Renal cortical epithelial cell (primary cell): ENCODE measurements around the gene TBC1D5. TPM values are rescaled to one million over a fixed set of nuclear protein-coding genes. Genes with fewer than 3 reads are reported as not detected.

Experiments used
- DNase-seq: peaks from one replicate; pipeline ENCODE4 v3.0.0-alpha.2; 2011; ENCODE audit warnings: low read depth
- total RNA-seq: library from RNA; depleted of rRNA; stranded (reverse); fragments of >200 nt; gene quantifications from 2 replicates; pipeline ENCODE4 v1.2.3, GENCODE V29; 2014

The TBC1D5 gene
- total RNA-seq, 1 donor from 2014 or later, result 92.1 TPM

DNA sequence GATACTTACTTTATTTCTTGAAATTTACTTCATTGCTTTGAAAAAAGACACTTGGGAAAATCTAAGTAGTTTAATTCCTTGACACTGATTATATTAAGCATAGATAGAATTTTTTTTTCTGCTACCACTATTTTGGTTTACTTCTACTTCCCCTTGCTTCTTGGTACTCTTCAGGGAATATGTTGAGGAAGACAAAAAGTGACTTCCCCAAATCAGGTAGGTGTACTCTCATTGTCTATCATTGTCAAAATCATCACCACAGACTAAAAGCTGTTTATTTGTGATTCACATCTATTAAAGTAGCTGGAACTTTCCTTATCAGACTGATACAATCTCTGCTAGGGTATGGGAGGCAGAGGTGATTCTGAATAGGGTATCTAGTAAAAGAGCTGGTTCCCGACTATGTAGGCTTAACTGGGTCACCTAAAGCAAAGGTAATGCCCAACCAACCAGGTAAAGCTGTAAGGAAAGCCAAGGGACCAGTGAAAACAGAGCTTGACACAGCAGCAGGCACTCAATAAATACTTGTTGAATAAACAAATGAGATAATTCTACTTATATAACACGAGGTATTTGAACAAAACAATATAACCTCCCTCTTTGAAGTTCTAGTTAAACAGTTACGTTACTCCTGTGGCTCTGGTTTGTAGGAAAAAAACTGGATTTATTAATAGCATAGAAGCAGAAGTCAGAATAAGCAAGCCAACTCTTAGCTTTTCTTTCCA lies 510.7 kb downstream of the TBC1D5 start:
- no peak for DNase-seq

- DNase-seq, result no peak
Measured at GRCh38 chr3:17227472-17227871, 515.0 kb downstream of the TBC1D5 start.

- no peak for DNase-seq
Measured at GRCh38 chr3:17221529-17221928, 520.9 kb downstream of the TBC1D5 start.

GRCh38 chr3:17219593-17219992 lies 522.8 kb downstream of the TBC1D5 start:
- DNase-seq, result no peak

GRCh38 chr3:17218587-17218986 lies 523.8 kb downstream of the TBC1D5 start:
- no peak for DNase-seq

GRCh38 chr3:17217588-17217987 lies 524.8 kb downstream of the TBC1D5 start:
- DNase-seq, result no peak

DNA sequence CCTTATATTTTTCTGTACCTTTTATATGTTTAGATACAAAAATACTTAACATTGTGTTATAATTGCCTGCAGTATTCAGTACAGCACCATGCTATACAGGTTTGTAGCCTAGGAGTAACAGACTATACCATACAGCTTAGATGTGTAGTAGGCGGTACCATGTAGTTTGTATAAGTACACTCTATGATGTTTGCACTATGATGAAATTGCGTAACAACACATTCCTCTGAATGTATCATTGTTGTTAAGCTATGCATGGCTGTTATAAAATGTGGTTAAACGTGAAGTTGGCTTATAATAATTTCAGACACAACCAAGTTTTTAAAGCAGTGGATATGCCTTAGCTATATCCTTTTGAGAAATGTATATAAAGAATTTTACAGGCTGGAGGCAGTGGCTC lies 529.3 kb downstream of the TBC1D5 start:
- DNase-seq, result peak; percentile 3

DNA sequence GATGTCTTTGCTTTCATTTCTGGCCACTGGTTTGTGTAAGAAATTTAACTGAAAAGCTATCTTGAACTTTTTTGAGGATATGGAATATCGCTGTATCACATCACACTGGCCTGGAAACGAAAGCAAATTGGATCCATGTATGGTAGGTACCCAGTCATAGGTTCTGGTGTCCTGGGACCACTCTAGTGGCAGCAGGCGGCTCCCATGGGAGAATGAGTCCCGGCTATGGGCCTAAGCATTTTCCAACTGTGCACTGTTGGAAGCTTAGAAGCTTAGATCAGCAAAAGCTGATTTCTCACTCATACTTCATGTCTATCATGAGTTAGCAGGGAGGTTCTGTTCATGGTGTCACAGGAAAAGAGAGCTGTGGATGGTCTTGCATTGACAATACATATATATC lies 534.5 kb downstream of the TBC1D5 start:
- DNase-seq, result no peak

DNA sequence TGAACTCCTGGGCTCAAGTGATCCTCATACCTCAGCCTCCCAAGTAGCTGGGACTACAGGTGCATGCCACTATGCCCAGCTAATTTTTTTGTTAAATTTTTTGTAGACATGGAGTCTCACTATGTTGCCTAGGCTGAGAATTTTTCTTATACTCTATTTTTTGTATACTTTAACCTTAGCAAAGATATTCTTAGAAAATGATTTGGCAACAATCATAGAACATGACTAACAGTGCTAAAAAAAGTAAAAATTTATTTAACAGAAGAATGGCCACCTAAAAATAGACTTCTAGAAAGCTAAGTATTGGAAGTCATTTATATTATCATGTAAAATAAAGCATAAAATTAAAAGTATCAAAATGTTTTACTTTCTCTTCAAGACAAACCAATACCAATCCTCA lies 535.4 kb downstream of the TBC1D5 start:
- DNase-seq, result no peak

DNA sequence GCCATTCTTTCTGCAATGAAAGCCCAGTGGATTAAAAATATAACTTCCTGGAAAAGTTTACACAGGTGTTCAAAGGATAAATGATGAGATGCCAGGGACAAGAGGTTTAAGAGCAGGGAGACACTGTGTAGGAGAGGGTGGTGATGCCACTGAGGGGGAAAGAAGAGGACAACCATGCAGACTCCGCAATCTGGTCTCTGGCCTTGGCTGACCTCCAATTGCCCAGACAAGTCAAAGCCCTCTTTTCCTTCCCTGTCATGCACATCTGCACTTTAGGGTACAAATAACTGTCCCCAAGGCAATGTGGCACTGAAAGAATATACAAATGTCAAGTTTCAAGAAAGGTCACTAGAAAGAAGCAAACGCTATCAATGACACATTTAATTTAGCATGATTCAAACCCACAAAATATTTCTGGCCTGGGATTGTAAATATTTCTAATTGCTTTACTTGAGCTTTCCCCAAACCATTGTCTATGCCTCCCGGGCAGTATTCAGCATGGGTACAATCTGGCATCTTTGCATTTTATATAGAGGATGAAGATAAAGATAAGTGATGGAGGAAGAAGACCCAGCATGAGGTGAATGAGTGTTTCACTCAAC lies 538.3 kb downstream of the TBC1D5 start:
- no peak for DNase-seq

GRCh38 chr3:17201538-17201937 lies 540.9 kb downstream of the TBC1D5 start:
- no peak for DNase-seq

DNA sequence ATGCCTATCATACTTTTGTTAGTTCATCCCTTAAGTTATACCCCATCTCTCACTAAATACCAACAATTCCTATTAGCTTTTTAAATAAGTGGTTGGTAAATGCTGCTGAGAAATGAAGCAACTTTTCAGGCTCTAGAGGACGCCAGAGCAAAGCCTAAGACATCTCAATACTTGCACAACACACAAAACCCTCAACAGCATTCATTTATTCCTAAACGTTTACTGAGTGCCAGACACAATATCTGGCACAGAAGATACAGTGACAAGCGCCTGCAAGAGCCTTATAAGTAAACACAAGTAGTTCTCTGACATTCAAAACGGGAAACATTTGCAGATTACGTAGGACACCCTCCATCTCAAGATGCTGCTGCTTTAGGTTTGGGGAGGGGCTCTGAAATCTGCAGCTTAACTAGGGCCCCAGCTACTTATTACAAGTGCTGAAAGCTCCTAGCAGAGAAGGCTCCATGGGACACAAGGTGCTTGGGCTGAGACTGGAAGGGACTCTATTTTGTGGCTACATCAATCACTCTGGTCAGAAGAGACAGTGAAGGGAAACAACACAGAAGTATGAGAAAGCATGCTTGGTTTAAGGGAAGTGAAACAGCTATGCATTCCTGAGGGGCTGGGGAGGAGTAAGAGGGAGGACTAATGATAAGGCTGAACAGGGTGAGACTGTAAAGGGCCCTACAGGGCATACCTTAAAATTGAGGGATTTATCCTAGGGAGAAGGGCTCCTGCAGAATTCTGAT lies 546.4 kb downstream of the TBC1D5 start:
- no peak for DNase-seq

- no peak for DNase-seq
Measured at GRCh38 chr3:17195192-17195611, 547.2 kb downstream of the TBC1D5 start.

DNA sequence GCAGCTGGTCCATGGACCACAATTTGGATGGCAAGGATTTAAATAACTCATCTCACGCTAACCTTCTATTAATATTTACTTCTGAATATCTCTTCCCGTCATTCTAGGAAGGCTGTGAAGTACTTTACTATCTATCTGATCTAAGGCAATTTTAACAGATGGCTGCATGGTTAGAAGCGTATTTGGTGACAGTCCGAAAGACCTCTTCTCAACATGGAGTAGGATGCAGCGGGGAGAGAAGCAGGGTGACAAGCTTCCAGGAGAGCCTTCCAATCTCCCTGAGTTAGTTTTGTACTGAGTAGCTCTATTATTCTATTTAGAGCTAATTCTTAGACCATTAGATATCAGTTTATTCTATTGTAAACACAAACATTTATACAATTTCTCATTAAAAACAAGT lies 548.3 kb downstream of the TBC1D5 start:
- no peak for DNase-seq

- DNase-seq, result no peak
Measured at GRCh38 chr3:17192995-17193394, 549.4 kb downstream of the TBC1D5 start.

DNA sequence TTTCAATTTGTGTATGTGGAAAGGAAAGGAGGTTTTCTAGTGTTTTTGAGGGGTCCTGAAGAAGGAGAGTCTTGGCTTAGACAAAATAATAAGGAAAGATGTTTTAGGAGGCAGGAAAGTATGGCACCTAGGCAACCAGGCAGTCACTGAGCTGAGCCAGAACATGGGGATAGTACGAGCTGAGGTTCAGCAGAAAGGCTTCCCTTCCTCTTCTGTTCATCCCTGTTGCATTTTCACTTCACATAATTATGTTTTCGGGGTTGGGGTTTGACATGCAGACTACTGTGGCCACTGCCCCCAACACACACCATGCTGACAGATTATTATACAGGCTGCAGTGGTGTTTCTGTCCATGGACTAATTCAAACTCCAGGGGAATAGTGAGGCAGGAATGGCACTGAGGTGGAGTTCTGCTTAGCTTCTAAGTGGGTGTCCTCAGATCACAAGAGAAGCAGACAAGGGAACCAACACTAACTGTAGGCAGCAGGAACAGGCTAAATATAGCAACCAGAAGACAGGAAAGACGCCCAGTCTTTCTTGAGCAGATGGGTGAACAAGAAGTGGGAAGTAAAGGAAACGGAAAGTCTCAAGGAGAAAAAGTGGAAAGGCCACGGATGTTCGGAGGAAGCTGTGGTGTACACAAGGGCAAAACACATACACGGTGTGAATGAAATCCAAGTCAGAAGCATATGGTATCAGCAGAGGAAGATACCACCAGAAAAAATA lies 551.9 kb downstream of the TBC1D5 start:
- DNase-seq, result no peak

DNA sequence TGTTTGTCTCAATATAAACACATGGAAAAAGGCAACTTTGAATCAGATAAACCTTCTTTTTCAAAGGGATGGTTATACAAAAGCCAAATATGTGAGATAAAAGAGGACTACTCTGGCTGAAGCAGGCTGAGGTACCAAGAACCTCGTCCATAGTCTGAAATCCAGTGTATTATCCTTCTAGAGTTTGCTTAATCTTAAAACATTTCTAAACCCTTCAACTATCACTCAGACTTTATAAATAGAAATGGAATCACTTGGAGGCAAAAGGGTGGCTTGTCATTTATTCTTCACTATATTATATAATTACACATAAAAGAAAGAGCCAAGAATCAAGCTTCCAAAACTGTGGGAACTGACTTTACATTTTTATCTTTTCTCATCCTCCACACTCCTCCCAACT lies 554.1 kb downstream of the TBC1D5 start:
- no peak for DNase-seq

DNA sequence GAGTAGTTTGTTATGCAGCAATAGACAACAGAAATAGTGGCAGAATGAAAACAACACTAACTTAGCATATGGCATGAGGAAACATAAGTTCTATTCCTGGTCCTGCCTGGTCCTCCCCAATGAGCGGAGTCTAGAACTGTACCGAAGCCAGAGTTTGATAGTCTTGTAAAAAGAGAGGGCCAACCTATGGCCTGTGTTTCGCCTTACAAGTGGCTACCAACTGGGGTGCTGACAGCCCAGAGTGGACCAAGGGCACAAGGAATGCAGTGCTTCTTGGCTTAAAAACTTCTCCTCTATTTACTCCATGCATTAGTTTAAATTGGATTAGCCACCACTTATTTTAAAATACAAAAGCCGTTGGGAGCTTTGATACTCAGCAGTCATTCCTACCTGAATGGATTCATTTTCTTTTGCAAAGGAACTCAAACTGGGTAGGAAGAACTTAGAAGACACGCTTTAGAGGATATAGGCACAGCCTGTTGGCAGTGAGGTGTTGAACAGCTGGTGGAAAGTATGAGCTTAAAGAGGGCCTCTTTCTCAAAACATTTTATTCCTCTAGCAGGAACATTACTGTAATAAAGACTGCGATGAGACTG lies 554.7 kb downstream of the TBC1D5 start:
- no peak for DNase-seq

- peak; percentile 91 for DNase-seq
Measured at GRCh38 chr3:17183951-17184550, 558.4 kb downstream of the TBC1D5 start.

GRCh38 chr3:17182166-17182565 lies 560.3 kb downstream of the TBC1D5 start:
- DNase-seq, result no peak

DNA sequence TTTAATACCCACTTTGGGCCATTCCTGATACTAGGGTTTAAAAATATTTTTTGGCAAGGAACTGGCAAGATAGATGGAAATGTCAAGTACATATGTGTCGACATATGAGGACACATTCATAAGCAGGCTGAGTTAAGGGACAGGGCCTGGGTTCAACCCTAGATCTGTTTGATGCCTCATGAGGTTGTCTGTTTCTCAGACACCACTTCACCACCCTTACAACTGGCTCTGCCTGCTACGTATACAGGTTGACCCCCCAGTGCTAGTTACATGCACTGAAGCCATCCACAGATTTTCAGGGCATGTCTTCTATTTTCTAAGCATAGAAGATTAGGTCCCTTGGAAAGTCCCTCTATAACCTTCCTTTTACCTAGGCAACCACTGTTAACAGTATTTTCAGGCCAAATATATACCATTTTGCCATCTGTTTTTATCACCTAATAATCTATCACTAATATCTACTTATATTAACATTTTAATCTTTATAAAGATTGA lies 561.0 kb downstream of the TBC1D5 start:
- DNase-seq, result no peak
